A673 (cell line): ENCODE data around the gene PMPCA. TPM values are rescaled to one million over a fixed set of nuclear protein-coding genes. Genes with fewer than 3 reads are reported as not detected.
"Not testable (repeated sequence)": the region's sequence is repeated elsewhere in the genome, so short reads cannot be mapped to it uniquely, and the experiment has no call there.

ENCODE experiments used
- BruUV-seq: library from RNA; stranded (reverse); fragments of 400-500 nt; replicated peaks from 2 replicates; lab custom pipeline; 2021; lab: Mats Ljungman, UMichigan
- CTCF ChIA-PET: fragments of 300-600 bp; sonication (Branson Sonifier 250); formaldehyde crosslinking; loops from one replicate; lab custom pipeline; 2022; ENCODE audit warnings: antibody characterized with exemption; lab: Charles Lee
- POLR2A ChIA-PET: fragments of 300-600 bp; sonication (Branson Sonifier 250); formaldehyde crosslinking; loops from one replicate; lab custom pipeline; 2022; ENCODE audit warnings: antibody characterized with exemption; ENCODE audit not compliant: low non-redundant PET; lab: Charles Lee
- DNase-seq: peaks from one replicate; pipeline ENCODE4 v3.0.0-alpha.2; 2015; ENCODE audit warnings: low spot score
- H3K27ac ChIP-seq: fragments of 200-600 bp; sonication (generic); 2 replicates; pipeline ENCODE4 v1.5.1; 2016; ENCODE audit warnings: mixed run types, low read depth, mild to moderate bottlenecking, mixed read lengths, antibody characterized with exemption, low read length; ENCODE audit not compliant: poor library complexity, severe bottlenecking
- H3K27me3 ChIP-seq: fragments of 200-600 bp; sonication (generic); replicated peaks from 2 replicates; pipeline ENCODE4 v1.6.1; 2017; ENCODE audit warnings: mixed run types, low read depth, mild to moderate bottlenecking, mixed read lengths, antibody characterized with exemption, low read length; ENCODE audit not compliant: insufficient read depth, poor library complexity
- H3K36me3 ChIP-seq: fragments of 200-600 bp; sonication (generic); 2 replicates; pipeline ENCODE4 v1.6.1; 2016; ENCODE audit warnings: mixed run types, mild to moderate bottlenecking, mixed read lengths, antibody characterized with exemption, low read length; ENCODE audit not compliant: insufficient read depth, poor library complexity, severe bottlenecking
- H3K4me1 ChIP-seq: fragments of 200-600 bp; sonication (generic); 2 replicates; pipeline ENCODE4 v1.6.1; 2017; ENCODE audit warnings: mixed run types, mild to moderate bottlenecking, mixed read lengths, antibody characterized with exemption, low read length; ENCODE audit not compliant: insufficient read depth, poor library complexity, severe bottlenecking
- H3K4me3 ChIP-seq: fragments of 200-600 bp; sonication (generic); 2 replicates; pipeline ENCODE4 v1.5.1; 2016; ENCODE audit warnings: low read depth, mixed run types, mild to moderate bottlenecking, mixed read lengths, low read length; ENCODE audit not compliant: poor library complexity, severe bottlenecking
- H3K9me3 ChIP-seq: fragments of 200-600 bp; sonication (generic); 2 replicates; pipeline ENCODE4 v1.6.1; 2016; ENCODE audit warnings: mixed run types, low read depth, mild to moderate bottlenecking, mixed read lengths, antibody characterized with exemption, low read length; ENCODE audit not compliant: poor library complexity, severe bottlenecking
- CTCF ChIP-seq: fragments of 300-800, 200-600 bp; sonication (generic); conservative IDR thresholded peaks from 2 replicates; pipeline ENCODE4 v1.5.1; 2017; ENCODE audit warnings: low read depth, mild to moderate bottlenecking, antibody characterized with exemption, low read length, moderate library complexity, mixed read lengths
- EZH2 ChIP-seq: fragments of 200-600 bp; sonication (generic); IDR thresholded peaks from 2 replicates; pipeline ENCODE4 v1.6.1; 2017; ENCODE audit warnings: borderline replicate concordance, low read depth, mild to moderate bottlenecking, mixed read lengths, antibody characterized with exemption, low read length; ENCODE audit not compliant: poor library complexity, severe bottlenecking
- intact Hi-C: fragments of 100-400 bp; cut with micrococcal nuclease; formaldehyde crosslinking; loops from one replicate; pipeline ENCODE4 v1.10.0; 2022; ENCODE audit not compliant: unreplicated experiment
- total RNA-seq: library from RNA; stranded (reverse); gene quantifications from 2 replicates; pipeline ENCODE4 v1.2.3, GENCODE V29; 2021

The PMPCA gene
- total RNA-seq, 1 experiment from 2014 or later: 94.8 TPM

GRCh38 chr9:136405481-136405880, 5.0 kb upstream of the PMPCA start:
- TF ChIP-seq EZH2 (no peak), CTCF (no peak)
- intact Hi-C loops: no loop called here
- POLR2A ChIA-PET: no interaction called here
- no TSS peak for BruUV-seq
- DNase-seq: no peak
- CTCF ChIA-PET: no interaction called here
- Histone ChIP-seq H3K27ac (no peak overlapping the region), H3K36me3 (peaks cover 54% of the 10 kb centered on the region), H3K4me3 (no peak overlapping the region), H3K27me3 (no peaks in the 10 kb centered on the region), H3K4me1 (peaks cover 2% of the 10 kb centered on the region), H3K9me3 (no peaks in the 10 kb centered on the region)

- BruUV-seq, H3K27ac ChIP-seq, H3K27me3 ChIP-seq, H3K4me3 ChIP-seq, H3K4me1 ChIP-seq, DNase-seq, CTCF ChIA-PET, intact Hi-C loops, H3K9me3 ChIP-seq, POLR2A ChIA-PET: not testable (repeated sequence)
- H3K36me3 ChIP-seq: peaks cover 54% of the 10 kb centered on the region
Observed at GRCh38 chr9:136405904-136406303, 4.6 kb upstream of the PMPCA start.

- H3K27me3 ChIP-seq, DNase-seq, H3K9me3 ChIP-seq, intact Hi-C loops, H3K4me1 ChIP-seq, H3K4me3 ChIP-seq, POLR2A ChIA-PET, CTCF ChIA-PET, H3K27ac ChIP-seq: not testable (repeated sequence)
- peaks cover 57% of the 10 kb centered on the region for H3K36me3 ChIP-seq
- TSS peak; percentile 10 for BruUV-seq
Observed at GRCh38 chr9:136407061-136407460, 3.4 kb upstream of the PMPCA start.

- no peak overlapping the region for H3K27ac ChIP-seq
- H3K4me3 ChIP-seq: no peak overlapping the region
- no peaks in the 10 kb centered on the region for H3K9me3 ChIP-seq
- CTCF ChIA-PET: no interaction called here
- intact Hi-C loops: no loop called here
- peaks cover 60% of the 10 kb centered on the region for H3K36me3 ChIP-seq
- no peak for DNase-seq
- no peaks in the 10 kb centered on the region for H3K27me3 ChIP-seq
- POLR2A ChIA-PET: no interaction called here
- BruUV-seq: no TSS peak
- H3K4me1 ChIP-seq: peaks cover 10% of the 10 kb centered on the region
- TF ChIP-seq EZH2 (no peak), CTCF (no peak)
Observed at GRCh38 chr9:136407911-136408310, 2.5 kb upstream of the PMPCA start.
